Measurements from ENCODE around the gene STK32B.

- TF ChIP-seq POLR2A (IDR thresholded peaks at IDR 0.05) = no peak
- TF ChIP-seq CTCF (IDR thresholded peaks at IDR 0.05) = no peak
These were observed 77.3 kb downstream of the STK32B start for GRCh38 chr4:5128569-5128968.
